ENCODE data around the gene PPP2R1B. TPM values are rescaled to one million over a fixed set of nuclear protein-coding genes. Genes with fewer than 3 reads are reported as not detected.

PPP2R1B gene
- total and polyA plus RNA-seq, 8 donors, result 5.5 to 71.2 (median 24.8) TPM

- Histone ChIP-seq H3K27ac (peak overlapping the region; percentile 47 to 93 (median 90)), H3K27me3 (no peaks in the 10 kb centered on the region), H3K4me1 (peaks cover 47 to 56% (median 51%) of the 10 kb centered on the region in 4 donors), H3K9me3 (no peaks in the 10 kb centered on the region), H3K4me3 (no peak overlapping the region), H3K36me3 (peaks cover 28 to 42% (median 39%) of the 10 kb centered on the region in 4 donors)
- no peak for TF ChIP-seq POLR2AphosphoS5 (IDR thresholded peaks at IDR 0.05)
- TF ChIP-seq CTCF (IDR thresholded peaks at IDR 0.05), result no peak
- TF ChIP-seq EP300 (IDR thresholded peaks at IDR 0.05), result no peak
- TF ChIP-seq POLR2A (IDR thresholded peaks at IDR 0.05), result no peak
- intact Hi-C loops (cut with DNase I; ENCODE audit: low total_unique reads), result no loop called here
- 72 to 85% (median 78%) methylated on average over 10 of the region's 10 CpGs for WGBS, 5 donors
- no peak for DNase-seq
Observed at GRCh38 chr11:111729071-111729830, 36.9 kb downstream of the PPP2R1B start.

GRCh38 chr11:111727431-111727830, 38.8 kb downstream of the PPP2R1B start:
- H3K27ac ChIP-seq, result peak overlapping the region in 1 of 5 donors; percentile 35

GRCh38 chr11:111726301-111726713, 39.9 kb downstream of the PPP2R1B start:
- 76 to 88% (median 84%) methylated on average over 9 of the region's 9 CpGs for WGBS, 5 donors
- TF ChIP-seq POLR2A (IDR thresholded peaks at IDR 0.05), result no peak
- no peak for TF ChIP-seq CTCF (IDR thresholded peaks at IDR 0.05)
- no peak for TF ChIP-seq EP300 (IDR thresholded peaks at IDR 0.05)
- TF ChIP-seq POLR2AphosphoS5 (IDR thresholded peaks at IDR 0.05), result no peak
- Histone ChIP-seq H3K27ac (no peak overlapping the region), H3K4me3 (no peak overlapping the region), H3K9me3 (no peaks in the 10 kb centered on the region), H3K36me3 (peaks cover 56 to 71% (median 68%) of the 10 kb centered on the region in 4 donors), H3K4me1 (peaks cover 18 to 27% (median 23%) of the 10 kb centered on the region in 4 donors), H3K27me3 (no peaks in the 10 kb centered on the region)
- no peak for DNase-seq
- intact Hi-C loops (cut with DNase I; ENCODE audit: low total_unique reads), result no loop called here

More at GRCh38 chr11:111727431-111727830, 38.8 kb downstream of the PPP2R1B start:
- Histone ChIP-seq H3K9me3 (no peaks in the 10 kb centered on the region), H3K36me3 (peaks cover 46 to 60% (median 57%) of the 10 kb centered on the region in 4 donors), H3K4me1 (peaks cover 29 to 38% (median 33%) of the 10 kb centered on the region in 4 donors), H3K4me3 (no peak overlapping the region), H3K27me3 (no peaks in the 10 kb centered on the region)
- no peak for TF ChIP-seq POLR2AphosphoS5 (IDR thresholded peaks at IDR 0.05)
- no peak for TF ChIP-seq POLR2A (IDR thresholded peaks at IDR 0.05)
- TF ChIP-seq CTCF (IDR thresholded peaks at IDR 0.05), result no peak
- no peak for TF ChIP-seq EP300 (IDR thresholded peaks at IDR 0.05)
- 79 to 83% (median 82%) methylated on average over 6 to 7 of the region's 7 CpGs for WGBS, 5 donors
- DNase-seq, result no peak
- intact Hi-C loops (cut with DNase I; ENCODE audit: low total_unique reads), result no loop called here

- Histone ChIP-seq H3K27me3 (no peaks in the 10 kb centered on the region), H3K36me3 (peaks cover 63 to 78% (median 75%) of the 10 kb centered on the region in 4 donors), H3K9me3 (no peaks in the 10 kb centered on the region), H3K27ac (no peak overlapping the region), H3K4me3 (no peak overlapping the region), H3K4me1 (peaks cover 11 to 24% (median 16%) of the 10 kb centered on the region in 4 donors)
- no peak for DNase-seq
- TF ChIP-seq POLR2AphosphoS5 (IDR thresholded peaks at IDR 0.05) (no peak), EP300 (IDR thresholded peaks at IDR 0.05) (no peak), CTCF (IDR thresholded peaks at IDR 0.05) (no peak), POLR2A (IDR thresholded peaks at IDR 0.05) (no peak)
- WGBS, 5 donors, result 74 to 88% (median 86%) methylated on average over 9 to 10 of the region's 10 CpGs
- intact Hi-C loops (cut with DNase I; ENCODE audit: low total_unique reads), result no loop called here
Observed at GRCh38 chr11:111725621-111726020, 40.6 kb downstream of the PPP2R1B start.

All from stomach (tissue), 9 donors.